ENCODE measurements around the gene IL32. TPM values are rescaled to one million over a fixed set of nuclear protein-coding genes. Genes with fewer than 3 reads are reported as not detected.

IL32 gene
- polyA plus RNA-seq, 3 donors, result 0.53 to 8.0 (median 5.6) TPM

DNA sequence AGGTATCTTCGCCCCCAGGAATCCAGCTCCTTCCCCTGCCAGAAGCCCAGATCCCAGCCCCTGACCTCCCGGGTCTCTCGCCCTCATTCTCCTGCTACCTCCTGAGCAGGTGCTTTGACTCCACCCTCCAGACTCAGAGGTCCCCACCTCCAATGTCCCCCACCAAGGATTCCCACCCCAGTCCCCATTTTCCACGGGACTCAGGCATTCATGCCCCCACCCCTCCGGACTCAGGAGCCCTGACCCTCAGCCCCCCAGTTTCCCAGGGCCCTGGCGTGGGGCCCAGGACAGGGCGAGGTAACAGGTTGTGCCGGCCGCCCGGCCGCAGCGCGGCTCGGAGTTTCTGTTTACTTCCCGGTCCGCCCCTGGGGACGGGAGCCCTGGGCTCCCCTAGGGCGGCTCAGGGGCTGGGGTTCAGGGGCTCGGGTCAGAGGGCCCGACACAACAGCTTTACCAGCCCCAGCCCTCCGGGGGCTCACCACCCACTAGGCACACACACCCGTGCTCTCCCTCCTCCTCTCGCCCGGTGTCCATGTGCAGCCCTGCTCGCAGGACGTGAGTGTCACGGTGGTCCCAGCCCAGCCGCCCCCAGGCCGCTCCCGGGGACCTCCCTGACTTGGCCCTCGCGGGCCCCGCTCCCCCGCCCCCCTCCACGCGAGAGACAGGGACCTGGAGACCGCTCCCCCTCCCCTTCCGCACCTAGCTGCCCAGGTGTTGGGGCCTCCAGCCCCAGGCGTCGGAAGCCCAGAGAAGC lies 29.3 kb upstream of the IL32 start:
- peak overlapping the region in 1 of 2 donors; percentile 88 for H3K4me3 Mint-ChIP-seq
- DNase-seq, result no peak

DNA sequence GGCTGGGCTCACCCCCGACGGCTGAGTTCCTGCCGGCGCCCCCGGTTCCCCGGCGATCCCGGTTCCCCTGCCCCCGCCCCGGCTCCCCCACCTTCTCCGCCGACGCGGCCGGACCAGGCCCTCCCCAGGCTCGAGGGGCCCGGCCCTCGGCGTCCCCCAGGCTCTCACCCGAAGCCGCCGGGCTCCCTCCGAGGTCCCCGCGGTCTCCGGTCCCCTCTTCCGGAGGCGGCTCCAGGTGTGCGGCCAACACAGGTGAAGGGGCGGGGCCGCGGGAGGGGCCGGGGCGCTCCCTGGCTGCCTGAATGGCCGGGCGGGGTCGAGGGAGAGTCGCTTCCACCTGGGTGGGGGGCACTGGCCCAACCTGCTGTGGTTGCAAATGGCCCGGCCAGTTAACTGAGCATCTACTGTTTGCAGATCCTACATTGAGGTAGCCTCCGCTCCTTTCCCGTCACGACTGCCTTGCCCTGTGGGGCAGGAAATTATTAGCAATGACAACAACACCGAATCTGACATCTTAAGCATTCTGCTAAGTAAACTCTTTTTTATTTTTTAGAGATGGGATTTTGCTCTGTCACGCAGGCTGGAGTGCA lies 28.6 kb upstream of the IL32 start, which contains the start of gene BICDL2:
TSS of gene BICDL2 (minus strand) at position 219 of the 590 bp plus-strand sequence. CDS start 1,448 bp downstream, outside the sequence.
- H3K9me3 ChIP-seq (replicated peaks in 1 of 2; ENCODE audit: control insufficient read depth in 1 of 2, insufficient read depth in 1 of 2, low read length in 2 of 2), result peaks cover 0 to 19% of the 10 kb centered on the region in 2 donors
- no peak within 1 kb of the TSS for H2AFZ ChIP-seq (ENCODE audit: insufficient read depth, low read depth, low read length, poor library complexity, severe bottlenecking)
- Mint-ChIP-seq H3K36me3 (peaks cover 8 to 15% of the 10 kb centered on the region in 2 donors), H3K27ac (no peak within 1 kb of the TSS), H3K4me1 (peaks cover 17% of the 10 kb centered on the region), H3K9me3 (peaks cover 3 to 34% (median 14%) of the 10 kb centered on the region in 7 donors), H3K4me3 (peak within 1 kb of the TSS in 1 of 2 donors; percentile 88), H3K27me3 (ENCODE audit: low read depth in 3 of 3) (peaks cover 72 to 95% (median 92%) of the 10 kb centered on the region in 3 donors)
- no peaks in the 10 kb centered on the region for H3K79me2 ChIP-seq (ENCODE audit: insufficient read depth, low read length)
- H3K36me3 ChIP-seq (replicated peaks in 1 of 2; ENCODE audit: control insufficient read depth in 1 of 2, insufficient read depth in 2 of 2, low read length in 2 of 2), result no peaks in the 10 kb centered on the region
- TF ChIP-seq, protein P1, sequence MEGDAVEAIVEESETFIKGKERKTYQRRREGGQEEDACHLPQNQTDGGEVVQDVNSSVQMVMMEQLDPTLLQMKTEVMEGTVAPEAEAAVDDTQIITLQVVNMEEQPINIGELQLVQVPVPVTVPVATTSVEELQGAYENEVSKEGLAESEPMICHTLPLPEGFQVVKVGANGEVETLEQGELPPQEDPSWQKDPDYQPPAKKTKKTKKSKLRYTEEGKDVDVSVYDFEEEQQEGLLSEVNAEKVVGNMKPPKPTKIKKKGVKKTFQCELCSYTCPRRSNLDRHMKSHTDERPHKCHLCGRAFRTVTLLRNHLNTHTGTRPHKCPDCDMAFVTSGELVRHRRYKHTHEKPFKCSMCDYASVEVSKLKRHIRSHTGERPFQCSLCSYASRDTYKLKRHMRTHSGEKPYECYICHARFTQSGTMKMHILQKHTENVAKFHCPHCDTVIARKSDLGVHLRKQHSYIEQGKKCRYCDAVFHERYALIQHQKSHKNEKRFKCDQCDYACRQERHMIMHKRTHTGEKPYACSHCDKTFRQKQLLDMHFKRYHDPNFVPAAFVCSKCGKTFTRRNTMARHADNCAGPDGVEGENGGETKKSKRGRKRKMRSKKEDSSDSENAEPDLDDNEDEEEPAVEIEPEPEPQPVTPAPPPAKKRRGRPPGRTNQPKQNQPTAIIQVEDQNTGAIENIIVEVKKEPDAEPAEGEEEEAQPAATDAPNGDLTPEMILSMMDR (IDR thresholded peaks at IDR 0.05), result no peak
- H4K20me1 ChIP-seq (ENCODE audit: insufficient read depth, low read length), result no peaks in the 10 kb centered on the region
- peak within 1 kb of the TSS; percentile 16 for H3K4me2 ChIP-seq (replicated peaks; ENCODE audit: extremely low read depth, low read length, poor library complexity, severe bottlenecking)
- whole genome bisulfite sequencing (ENCODE audit: insufficient coverage), result 2% methylated on average over 35 of the region's 44 CpGs
- intact Hi-C loops (cut with micrococcal nuclease), result no loop called here
- no peak for DNase-seq
- peaks cover 7 to 17% of the 10 kb centered on the region in 2 donors for H3K4me1 ChIP-seq (ENCODE audit: control insufficient read depth in 1 of 2, insufficient read depth in 2 of 2, low read length in 2 of 2)
- no peak within 1 kb of the TSS for H3K4me3 ChIP-seq (replicated peaks in 1 of 3; ENCODE audit: low read depth in 2 of 3, low read length in 3 of 3)
- peaks cover 45 to 84% of the 10 kb centered on the region in 2 donors for H3K27me3 ChIP-seq (ENCODE audit: control insufficient read depth in 2 of 2, insufficient read depth in 2 of 2, low read length in 2 of 2)
- H3K9ac ChIP-seq (ENCODE audit: insufficient read depth, low read length, poor library complexity, severe bottlenecking), result peak within 1 kb of the TSS; percentile 4
- H3K27ac ChIP-seq (ENCODE audit: low read depth in 1 of 2, low read length in 2 of 2), result no peak within 1 kb of the TSS

More for the DNA sequence above, 29.3 kb upstream of the IL32 start:
- H3K27me3 ChIP-seq (ENCODE audit: control insufficient read depth in 2 of 2, insufficient read depth in 2 of 2, low read length in 2 of 2), result peaks cover 45 to 90% of the 10 kb centered on the region in 2 donors
- peak overlapping the region; percentile 16 for H3K4me2 ChIP-seq (replicated peaks; ENCODE audit: extremely low read depth, low read length, poor library complexity, severe bottlenecking)
- intact Hi-C loops (cut with micrococcal nuclease), result no loop called here
- H3K9ac ChIP-seq (ENCODE audit: insufficient read depth, low read length, poor library complexity, severe bottlenecking), result peak overlapping the region; percentile 4
- no peak overlapping the region for H3K27ac ChIP-seq (ENCODE audit: low read depth in 1 of 2, low read length in 2 of 2)
- peaks cover 0 to 19% of the 10 kb centered on the region in 2 donors for H3K9me3 ChIP-seq (replicated peaks in 1 of 2; ENCODE audit: control insufficient read depth in 1 of 2, insufficient read depth in 1 of 2, low read length in 2 of 2)
- H3K9me3 Mint-ChIP-seq, result peaks cover 3 to 34% (median 14%) of the 10 kb centered on the region in 7 donors
- H3K27me3 Mint-ChIP-seq (ENCODE audit: low read depth in 3 of 3), result peaks cover 70 to 98% (median 92%) of the 10 kb centered on the region in 3 donors
- H3K27ac Mint-ChIP-seq, result no peak overlapping the region
- TF ChIP-seq, protein P1 (IDR thresholded peaks at IDR 0.05), result no peak
- H3K36me3 ChIP-seq (replicated peaks in 1 of 2; ENCODE audit: control insufficient read depth in 1 of 2, insufficient read depth in 2 of 2, low read length in 2 of 2), result no peaks in the 10 kb centered on the region
- 5% methylated on average over 39 of the region's 40 CpGs for WGBS (ENCODE audit: insufficient coverage)
- H3K4me1 Mint-ChIP-seq, result peaks cover 17% of the 10 kb centered on the region
- peaks cover 7 to 17% of the 10 kb centered on the region in 2 donors for H3K4me1 ChIP-seq (ENCODE audit: control insufficient read depth in 1 of 2, insufficient read depth in 2 of 2, low read length in 2 of 2)
- H3K4me3 ChIP-seq (replicated peaks in 1 of 3; ENCODE audit: low read depth in 2 of 3, low read length in 3 of 3), result no peak overlapping the region
- peaks cover 8 to 15% of the 10 kb centered on the region in 2 donors for H3K36me3 Mint-ChIP-seq
- no peaks in the 10 kb centered on the region for H3K79me2 ChIP-seq (ENCODE audit: insufficient read depth, low read length)
- no peaks in the 10 kb centered on the region for H4K20me1 ChIP-seq (ENCODE audit: insufficient read depth, low read length)
- no peak overlapping the region for H2AFZ ChIP-seq (ENCODE audit: insufficient read depth, low read depth, low read length, poor library complexity, severe bottlenecking)
